GM06990 (cell line): ENCODE results near the gene ATP11A.

Experiments
- DNase-seq: peaks from one replicate; pipeline ENCODE4 v3.0.0-alpha.2; 2011; ENCODE audit not compliant: insufficient read length; ENCODE audit errors: extremely low read depth
- H3K27me3 ChIP-seq: replicated peaks from 2 replicates; pipeline ENCODE4 v1.6.0; 2011; ENCODE audit warnings: low read length; ENCODE audit not compliant: control insufficient read depth, insufficient read depth
- H3K36me3 ChIP-seq: 2 replicates; pipeline ENCODE4 v1.5.1; 2011; ENCODE audit warnings: low read length; ENCODE audit not compliant: control insufficient read depth, insufficient read depth
- H3K4me3 ChIP-seq: replicated peaks from 2 replicates; pipeline ENCODE4 v1.5.1; 2011; ENCODE audit warnings: low read depth, mild to moderate bottlenecking, control low read depth, low read length
- TF ChIP-seq, protein P1 (sequence below): IDR thresholded peaks from 2 replicates; pipeline ENCODE4 v1.5.1; 2011; ENCODE audit warnings: low read length, control low read depth, mild to moderate bottlenecking, inconsistent platforms; ENCODE audit not compliant: insufficient read depth, poor library complexity, severe bottlenecking

Gene ATP11A

DNA sequence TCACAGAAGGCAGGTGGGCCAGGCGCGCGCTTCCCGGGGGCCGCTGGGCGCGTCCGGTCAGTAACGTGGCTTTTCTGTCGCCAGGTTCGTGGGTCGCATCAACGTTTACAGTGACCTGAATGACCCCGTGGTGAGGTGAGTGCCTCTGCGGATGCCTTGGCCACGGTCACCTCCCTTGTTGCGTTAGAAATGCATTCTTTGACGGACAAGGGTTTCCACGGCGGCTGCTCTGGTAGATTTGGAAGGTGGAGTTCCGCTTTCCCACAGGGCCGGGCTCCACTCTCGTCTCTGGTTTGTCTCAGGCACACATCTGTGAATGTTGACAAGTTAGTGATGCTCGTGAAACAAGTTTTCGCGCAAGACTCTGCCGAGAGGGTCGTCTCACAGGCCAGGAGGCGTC lies 130.0 kb downstream of the ATP11A start:
- TF ChIP-seq, protein P1, sequence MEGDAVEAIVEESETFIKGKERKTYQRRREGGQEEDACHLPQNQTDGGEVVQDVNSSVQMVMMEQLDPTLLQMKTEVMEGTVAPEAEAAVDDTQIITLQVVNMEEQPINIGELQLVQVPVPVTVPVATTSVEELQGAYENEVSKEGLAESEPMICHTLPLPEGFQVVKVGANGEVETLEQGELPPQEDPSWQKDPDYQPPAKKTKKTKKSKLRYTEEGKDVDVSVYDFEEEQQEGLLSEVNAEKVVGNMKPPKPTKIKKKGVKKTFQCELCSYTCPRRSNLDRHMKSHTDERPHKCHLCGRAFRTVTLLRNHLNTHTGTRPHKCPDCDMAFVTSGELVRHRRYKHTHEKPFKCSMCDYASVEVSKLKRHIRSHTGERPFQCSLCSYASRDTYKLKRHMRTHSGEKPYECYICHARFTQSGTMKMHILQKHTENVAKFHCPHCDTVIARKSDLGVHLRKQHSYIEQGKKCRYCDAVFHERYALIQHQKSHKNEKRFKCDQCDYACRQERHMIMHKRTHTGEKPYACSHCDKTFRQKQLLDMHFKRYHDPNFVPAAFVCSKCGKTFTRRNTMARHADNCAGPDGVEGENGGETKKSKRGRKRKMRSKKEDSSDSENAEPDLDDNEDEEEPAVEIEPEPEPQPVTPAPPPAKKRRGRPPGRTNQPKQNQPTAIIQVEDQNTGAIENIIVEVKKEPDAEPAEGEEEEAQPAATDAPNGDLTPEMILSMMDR = no peak
- Histone ChIP-seq H3K36me3 (peaks cover 31% of the 10 kb centered on the region), H3K27me3 (no peaks in the 10 kb centered on the region), H3K4me3 (no peak overlapping the region)
- DNase-seq = no peak

GRCh38 chr13:112820318-112820717 lies 130.5 kb downstream of the ATP11A start:
- Histone ChIP-seq H3K36me3 (peaks cover 30% of the 10 kb centered on the region), H3K4me3 (no peak overlapping the region), H3K27me3 (no peaks in the 10 kb centered on the region)
- TF ChIP-seq, protein P1 = no peak
- DNase-seq = no peak

- H3K36me3 ChIP-seq = peaks cover 29% of the 10 kb centered on the region
- TF ChIP-seq, protein P1 = no peak
- no peak for DNase-seq
- no peak overlapping the region for H3K4me3 ChIP-seq
- H3K27me3 ChIP-seq = no peaks in the 10 kb centered on the region
Measured at GRCh38 chr13:112821340-112822055, 131.7 kb downstream of the ATP11A start.

- H3K27me3 ChIP-seq = no peaks in the 10 kb centered on the region
- TF ChIP-seq, protein P1 = no peak
- DNase-seq = no peak
- H3K36me3 ChIP-seq = peaks cover 30% of the 10 kb centered on the region
- H3K4me3 ChIP-seq = no peak overlapping the region
Measured at GRCh38 chr13:112822851-112823250, 133.0 kb downstream of the ATP11A start.

GRCh38 chr13:112824429-112824828 lies 134.6 kb downstream of the ATP11A start:
- Histone ChIP-seq H3K36me3 (peaks cover 27% of the 10 kb centered on the region), H3K27me3 (no peaks in the 10 kb centered on the region), H3K4me3 (no peak overlapping the region)
- no peak for DNase-seq
- TF ChIP-seq, protein P1 = no peak
